ENCODE data around the gene LSAMP.

LSAMP gene

GRCh38 chr3:116040152-116040551 lies 405.1 kb downstream of the LSAMP start:
- DNase-seq = no peak

- DNase-seq = no peak
Observed at GRCh38 chr3:116039651-116039985, 405.7 kb downstream of the LSAMP start.

- DNase-seq = no peak
Observed at GRCh38 chr3:116038968-116039650, 406.2 kb downstream of the LSAMP start.

GRCh38 chr3:116037954-116038911 lies 407.1 kb downstream of the LSAMP start:
- no peak for DNase-seq

- no peak for DNase-seq
Observed at GRCh38 chr3:116035429-116035828, 409.9 kb downstream of the LSAMP start.

- no peak for DNase-seq
Observed at GRCh38 chr3:116034794-116035193, 410.5 kb downstream of the LSAMP start.

GRCh38 chr3:116034086-116034485 lies 411.2 kb downstream of the LSAMP start:
- DNase-seq = no peak

- no peak for DNase-seq
Observed at GRCh38 chr3:116033516-116033915, 411.8 kb downstream of the LSAMP start.

- no peak for DNase-seq
Observed at GRCh38 chr3:116032176-116032575, 413.1 kb downstream of the LSAMP start.

GRCh38 chr3:116030131-116030850 lies 415.0 kb downstream of the LSAMP start:
- no peak for DNase-seq

- DNase-seq = no peak
Observed at GRCh38 chr3:116029266-116029665, 416.0 kb downstream of the LSAMP start.

- DNase-seq = no peak
Observed at GRCh38 chr3:116028157-116028556, 417.1 kb downstream of the LSAMP start.

- DNase-seq = no peak
Observed at GRCh38 chr3:116020989-116021388, 424.3 kb downstream of the LSAMP start.

- DNase-seq = no peak
Observed at GRCh38 chr3:116020495-116020894, 424.8 kb downstream of the LSAMP start.

GRCh38 chr3:116019254-116019763 lies 426.0 kb downstream of the LSAMP start:
- DNase-seq = no peak

GRCh38 chr3:116018646-116019045 lies 426.6 kb downstream of the LSAMP start:
- no peak for DNase-seq

GRCh38 chr3:116015931-116016330 lies 429.4 kb downstream of the LSAMP start:
- no peak for DNase-seq

- DNase-seq = no peak
Observed at GRCh38 chr3:116007000-116007399, 438.3 kb downstream of the LSAMP start.

- no peak for DNase-seq
Observed at GRCh38 chr3:116005404-116005803, 439.9 kb downstream of the LSAMP start.

GRCh38 chr3:116002235-116002634 lies 443.1 kb downstream of the LSAMP start:
- DNase-seq = no peak

- no peak for DNase-seq
Observed at GRCh38 chr3:116001151-116001621, 444.1 kb downstream of the LSAMP start.

GRCh38 chr3:116000311-116000710 lies 445.0 kb downstream of the LSAMP start:
- DNase-seq = no peak

- no peak for DNase-seq
Observed at GRCh38 chr3:115999613-116000012, 445.7 kb downstream of the LSAMP start.

All from COR-L47 (cell line).